DOHH2 (cell line): ENCODE data around the gene CMTM4.
"Not testable (repeated sequence)": the region's sequence is repeated elsewhere in the genome, so short reads cannot be mapped to it uniquely, and the experiment has no call there.

ENCODE experiments used
- H3F3A ChIP-seq: fragments of 200-600 bp; sonication (generic), shearing (Covaris generic); 2 replicates; pipeline ENCODE4 v1.6.0; 2016; ENCODE audit warnings: antibody characterized with exemption, mild to moderate bottlenecking; ENCODE audit not compliant: control insufficient read depth, insufficient read depth
- H3K27ac ChIP-seq: fragments of 200-600 bp; sonication (generic); 2 replicates; pipeline ENCODE4 v1.5.1; 2014; ENCODE audit warnings: low read depth, mild to moderate bottlenecking, low read length, moderate library complexity
- H3K27me3 ChIP-seq: fragments of 200-600 bp; sonication (generic); 2 replicates; pipeline ENCODE4 v1.6.1; 2014; ENCODE audit warnings: mild to moderate bottlenecking, low read length, mixed read lengths; ENCODE audit not compliant: control insufficient read depth
- H3K36me3 ChIP-seq: fragments of 200-600 bp; sonication (generic); 2 replicates; pipeline ENCODE4 v1.6.1; 2014; ENCODE audit warnings: mild to moderate bottlenecking, low read length, moderate library complexity, mixed read lengths; ENCODE audit not compliant: control insufficient read depth
- H3K4me1 ChIP-seq: fragments of 200-600 bp; sonication (generic); 2 replicates; pipeline ENCODE4 v1.6.1; 2014; ENCODE audit warnings: mild to moderate bottlenecking, low read length, mixed read lengths; ENCODE audit not compliant: control insufficient read depth
- H3K4me2 ChIP-seq: fragments of 200-600 bp; sonication (generic); 2 replicates; pipeline ENCODE4 v1.6.0; 2014; ENCODE audit warnings: mild to moderate bottlenecking, low read length, moderate library complexity
- H3K4me3 ChIP-seq: fragments of 200-600 bp; sonication (generic); 2 replicates; pipeline ENCODE4 v1.5.1; 2014; ENCODE audit warnings: mild to moderate bottlenecking, low read length, mixed read lengths
- H3K79me2 ChIP-seq: fragments of 200-600 bp; sonication (generic); 2 replicates; pipeline ENCODE4 v1.6.1; 2014; ENCODE audit warnings: mild to moderate bottlenecking, low read length, mixed read lengths; ENCODE audit not compliant: control insufficient read depth
- H3K9me2 ChIP-seq: fragments of 200-600 bp; sonication (generic); replicated peaks from 2 replicates; pipeline ENCODE4 v1.6.1; 2014; ENCODE audit warnings: mild to moderate bottlenecking, low read length, mixed read lengths; ENCODE audit not compliant: control insufficient read depth
- H3K9me3 ChIP-seq: fragments of 200-600 bp; sonication (generic); 2 replicates; pipeline ENCODE4 v1.6.1; 2014; ENCODE audit warnings: antibody characterized with exemption, low read length, mixed read lengths; ENCODE audit not compliant: control insufficient read depth, insufficient read depth
- H4K20me1 ChIP-seq: fragments of 200-600 bp; sonication (generic); 2 replicates; pipeline ENCODE4 v1.6.0; 2014; ENCODE audit warnings: low read depth, mild to moderate bottlenecking, antibody characterized with exemption, low read length, moderate library complexity; ENCODE audit not compliant: control insufficient read depth, insufficient read depth
- EZH2phosphoT487 ChIP-seq: fragments of 200-600 bp; sonication (generic); IDR thresholded peaks from 2 replicates; pipeline ENCODE4 v1.6.1; 2017; ENCODE audit warnings: borderline replicate concordance, mild to moderate bottlenecking, antibody characterized with exemption, low read length, moderate library complexity, mixed read lengths
- TF ChIP-seq, protein P1 (sequence below): fragments of 200-600 bp; sonication (generic); IDR thresholded peaks from one replicate; pipeline ENCODE4 v1.5.1; 2014; ENCODE audit warnings: antibody characterized with exemption, mild to moderate bottlenecking, low read depth, low read length; ENCODE audit not compliant: poor library complexity, severe bottlenecking

CMTM4 gene

DNA sequence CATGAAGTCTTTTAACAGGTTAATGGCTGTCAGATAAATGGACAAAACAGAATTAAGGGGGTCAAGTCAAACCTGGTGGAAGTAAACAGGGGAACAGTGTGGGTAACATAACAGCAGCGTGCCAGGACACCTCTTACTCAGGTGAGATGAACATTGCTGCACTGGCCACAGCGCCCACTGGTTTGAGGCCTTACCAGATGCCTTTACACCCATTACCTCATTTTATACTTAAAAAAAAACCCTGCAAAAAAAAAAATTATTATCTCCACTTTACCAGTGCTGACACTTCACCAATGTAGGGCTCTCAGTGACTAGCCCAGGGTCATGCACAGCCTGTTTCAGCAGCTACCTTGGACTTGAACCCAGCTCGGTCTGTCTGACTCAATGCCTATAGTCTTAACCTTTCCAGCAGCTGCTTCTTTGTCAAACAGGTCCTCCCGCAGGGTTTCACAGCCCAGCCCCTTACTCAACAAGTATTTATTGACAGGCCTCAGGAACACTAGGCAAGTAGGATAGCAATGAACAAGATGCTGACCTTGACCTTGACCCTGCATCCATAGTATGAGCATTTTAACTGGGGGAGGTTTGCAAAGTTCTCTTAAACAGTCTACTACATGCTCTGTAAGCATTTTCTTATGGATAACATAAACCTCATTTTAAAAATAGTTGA is 61.9 kb downstream of the CMTM4 start:
- Histone ChIP-seq H3K36me3 (no peaks in the 10 kb centered on the region), H3K9me2 (no peaks in the 10 kb centered on the region), H3K4me1 (no peaks in the 10 kb centered on the region), H3K79me2 (no peaks in the 10 kb centered on the region), H3K27me3 (no peaks in the 10 kb centered on the region), H3K27ac (no peak overlapping the region), H4K20me1 (no peaks in the 10 kb centered on the region), H3F3A (no peaks in the 10 kb centered on the region), H3K4me2 (no peak overlapping the region), H3K4me3 (no peak overlapping the region), H3K9me3 (no peaks in the 10 kb centered on the region)
- TF ChIP-seq, protein P1, sequence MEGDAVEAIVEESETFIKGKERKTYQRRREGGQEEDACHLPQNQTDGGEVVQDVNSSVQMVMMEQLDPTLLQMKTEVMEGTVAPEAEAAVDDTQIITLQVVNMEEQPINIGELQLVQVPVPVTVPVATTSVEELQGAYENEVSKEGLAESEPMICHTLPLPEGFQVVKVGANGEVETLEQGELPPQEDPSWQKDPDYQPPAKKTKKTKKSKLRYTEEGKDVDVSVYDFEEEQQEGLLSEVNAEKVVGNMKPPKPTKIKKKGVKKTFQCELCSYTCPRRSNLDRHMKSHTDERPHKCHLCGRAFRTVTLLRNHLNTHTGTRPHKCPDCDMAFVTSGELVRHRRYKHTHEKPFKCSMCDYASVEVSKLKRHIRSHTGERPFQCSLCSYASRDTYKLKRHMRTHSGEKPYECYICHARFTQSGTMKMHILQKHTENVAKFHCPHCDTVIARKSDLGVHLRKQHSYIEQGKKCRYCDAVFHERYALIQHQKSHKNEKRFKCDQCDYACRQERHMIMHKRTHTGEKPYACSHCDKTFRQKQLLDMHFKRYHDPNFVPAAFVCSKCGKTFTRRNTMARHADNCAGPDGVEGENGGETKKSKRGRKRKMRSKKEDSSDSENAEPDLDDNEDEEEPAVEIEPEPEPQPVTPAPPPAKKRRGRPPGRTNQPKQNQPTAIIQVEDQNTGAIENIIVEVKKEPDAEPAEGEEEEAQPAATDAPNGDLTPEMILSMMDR: no peak
- no peak for TF ChIP-seq EZH2phosphoT487

DNA sequence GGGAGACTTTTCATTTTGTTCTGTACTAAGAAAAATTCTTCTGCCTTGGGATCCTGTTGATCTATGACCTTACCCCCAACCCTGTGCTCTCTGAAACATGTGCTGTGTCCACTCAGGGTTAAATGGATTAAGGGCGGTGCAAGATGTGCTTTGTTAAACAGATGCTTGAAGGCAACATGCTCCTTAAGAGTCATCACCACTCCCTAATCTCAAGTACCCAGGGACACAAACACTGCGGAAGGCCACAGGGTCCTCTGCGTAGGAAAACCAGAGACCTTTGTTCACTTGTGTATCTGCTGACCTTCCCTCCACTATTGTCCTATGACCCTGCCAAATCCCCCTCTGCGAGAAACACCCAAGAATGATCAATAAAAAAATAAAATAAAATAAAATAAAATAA is 65.0 kb downstream of the CMTM4 start:
- not testable (repeated sequence) for H3F3A ChIP-seq, H3K4me2 ChIP-seq, H3K27ac ChIP-seq, H3K4me1 ChIP-seq, H3K27me3 ChIP-seq, H3K36me3 ChIP-seq, H3K4me3 ChIP-seq, H3K9me2 ChIP-seq, H3K79me2 ChIP-seq, H4K20me1 ChIP-seq, H3K9me3 ChIP-seq

DNA sequence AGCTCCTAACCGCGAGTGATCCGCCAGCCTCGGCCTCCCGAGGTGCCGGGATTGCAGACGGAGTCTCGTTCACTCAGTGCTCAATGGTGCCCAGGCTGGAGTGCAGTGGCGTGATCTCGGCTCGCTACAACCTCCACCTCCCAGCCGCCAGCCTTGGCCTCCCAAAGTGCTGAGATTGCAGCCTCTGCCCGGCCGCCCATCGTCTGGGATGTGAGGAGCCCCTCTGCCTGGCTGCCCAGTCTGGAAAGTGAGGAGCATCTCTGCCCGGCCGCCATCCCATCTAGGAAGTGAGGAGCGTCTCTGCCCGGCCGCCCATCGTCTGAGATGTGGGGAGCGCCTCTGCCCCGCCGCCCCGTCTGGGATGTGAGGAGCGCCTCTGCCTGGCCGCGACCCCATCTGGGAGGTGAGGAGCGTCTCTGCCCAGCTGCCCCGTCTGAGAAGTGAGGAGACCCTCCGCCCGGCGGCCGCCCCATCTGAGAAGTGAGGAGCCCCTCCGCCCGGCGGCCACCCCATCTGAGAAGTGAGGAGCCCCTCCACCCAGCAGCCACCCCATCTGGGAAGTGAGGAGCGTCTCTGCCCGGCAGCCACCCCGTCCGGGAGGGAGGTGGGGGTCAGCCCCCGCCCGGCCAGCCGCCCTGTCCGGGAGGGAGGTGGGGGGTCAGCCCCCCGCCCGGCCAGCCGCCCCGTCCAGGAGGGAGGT is 65.8 kb downstream of the CMTM4 start:
- not testable (repeated sequence) for H3K4me1 ChIP-seq, H3K4me2 ChIP-seq, H3K4me3 ChIP-seq, H3K9me3 ChIP-seq, H3K27me3 ChIP-seq, H3K9me2 ChIP-seq, H3K79me2 ChIP-seq, H3K27ac ChIP-seq, H4K20me1 ChIP-seq, H3K36me3 ChIP-seq, H3F3A ChIP-seq

DNA sequence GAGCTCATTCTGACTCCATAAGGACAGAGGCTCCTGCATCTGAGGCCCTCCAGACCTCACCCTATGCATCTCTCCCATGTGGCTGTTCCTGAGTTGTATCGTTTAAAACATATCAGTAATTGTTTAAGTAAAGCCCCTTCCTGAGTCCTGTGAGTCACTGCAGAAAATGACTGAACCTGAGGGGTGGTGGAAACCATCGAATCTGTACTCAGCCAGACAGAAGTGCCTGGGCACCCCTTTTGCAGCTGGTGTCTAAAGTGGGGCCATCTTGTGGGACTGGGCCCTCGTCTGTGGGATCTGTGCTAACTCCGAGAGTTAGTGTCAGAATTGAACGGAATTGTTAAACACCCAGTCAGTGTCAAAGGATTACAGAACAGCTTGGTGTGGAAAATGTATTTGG is 66.7 kb downstream of the CMTM4 start:
- TF ChIP-seq, protein P1: no peak
- no peak for TF ChIP-seq EZH2phosphoT487

DNA sequence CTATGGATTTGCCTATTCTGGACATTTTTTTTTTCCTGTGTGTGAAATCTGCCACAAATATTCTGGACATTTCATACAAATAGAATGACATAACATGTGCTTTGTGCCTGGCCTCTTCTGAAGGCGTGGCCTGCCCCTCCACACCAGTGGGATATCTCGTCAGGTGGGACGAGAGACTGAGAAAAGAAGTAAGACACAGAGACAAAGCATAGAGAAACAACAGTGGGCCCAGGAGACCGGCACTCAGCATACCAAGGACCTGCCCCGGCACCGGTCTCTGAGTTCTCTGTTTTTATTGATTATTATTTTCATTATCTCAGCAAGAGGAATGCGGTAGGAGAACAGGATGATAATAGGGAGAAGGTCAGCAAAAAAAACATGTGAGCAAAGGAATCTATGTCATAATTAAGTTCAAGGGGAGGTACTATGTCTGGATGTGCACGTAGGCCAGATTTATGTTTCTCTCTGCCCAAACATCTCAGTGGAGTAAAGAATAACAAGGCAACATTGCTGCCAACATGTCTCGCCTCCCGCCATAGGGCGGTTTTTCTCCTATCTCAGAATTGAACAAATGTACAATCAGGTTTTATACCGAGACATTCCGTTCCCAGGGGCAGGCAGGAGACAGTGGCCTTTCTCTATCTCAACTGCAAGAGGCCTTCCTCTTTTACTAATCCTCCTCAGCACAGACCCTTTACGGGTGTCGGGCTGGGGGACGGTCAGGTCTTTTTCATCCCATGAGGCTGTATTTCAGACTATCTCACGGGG is 68.7 kb downstream of the CMTM4 start:
- H3F3A ChIP-seq, H4K20me1 ChIP-seq, H3K9me2 ChIP-seq, H3K27ac ChIP-seq, H3K4me1 ChIP-seq, H3K4me2 ChIP-seq, H3K36me3 ChIP-seq, H3K9me3 ChIP-seq, H3K27me3 ChIP-seq, H3K4me3 ChIP-seq, H3K79me2 ChIP-seq: not testable (repeated sequence)

More for the DNA sequence above, 66.7 kb downstream of the CMTM4 start:
- Histone ChIP-seq H3K9me2 (no peaks in the 10 kb centered on the region), H3K4me1 (no peaks in the 10 kb centered on the region), H3K9me3 (no peaks in the 10 kb centered on the region), H3F3A (no peaks in the 10 kb centered on the region), H3K79me2 (no peaks in the 10 kb centered on the region), H3K27ac (no peak overlapping the region), H3K27me3 (no peaks in the 10 kb centered on the region), H3K36me3 (no peaks in the 10 kb centered on the region), H3K4me2 (no peak overlapping the region), H4K20me1 (no peaks in the 10 kb centered on the region), H3K4me3 (no peak overlapping the region)
